Endodermal cell (in vitro differentiated cells): ENCODE results near the gene HAVCR1. TPM values are rescaled to one million over a fixed set of nuclear protein-coding genes. Genes with fewer than 3 reads are reported as not detected.

Source experiments
- DNase-seq: peaks from one replicate; pipeline ENCODE4 v3.0.0-alpha.2; 2017
- H3K27ac ChIP-seq: 2 replicates; pipeline ENCODE4 v1.5.1; 2013; ENCODE audit warnings: mild to moderate bottlenecking, low read depth, low read length, moderate library complexity
- H3K27me3 ChIP-seq: 2 replicates; pipeline ENCODE4 v1.6.1; 2013; ENCODE audit warnings: mild to moderate bottlenecking, low read length, moderate library complexity; ENCODE audit not compliant: insufficient read depth, control insufficient read depth, poor library complexity, severe bottlenecking
- H3K36me3 ChIP-seq: 2 replicates; pipeline ENCODE4 v1.7.0; 2013; ENCODE audit warnings: mild to moderate bottlenecking, low read length, moderate library complexity; ENCODE audit not compliant: control insufficient read depth, insufficient read depth
- H3K4me1 ChIP-seq: one replicate; pipeline ENCODE4 v1.7.0; 2013; ENCODE audit warnings: low read length; ENCODE audit not compliant: control insufficient read depth, insufficient read depth
- H3K4me3 ChIP-seq: 2 replicates; pipeline ENCODE4 v1.5.1; 2013; ENCODE audit warnings: mild to moderate bottlenecking, low read length, moderate library complexity
- H3K9ac ChIP-seq: 2 replicates; pipeline ENCODE4 v1.6.1; 2013; ENCODE audit warnings: mild to moderate bottlenecking, low read length, moderate library complexity; ENCODE audit not compliant: poor library complexity, severe bottlenecking; ENCODE audit errors: extremely low read depth
- H3K9me3 ChIP-seq: 2 replicates; pipeline ENCODE4 v1.6.1; 2013; ENCODE audit warnings: mild to moderate bottlenecking, low read length, moderate library complexity; ENCODE audit not compliant: control insufficient read depth
- H3K27ac Mint-ChIP-seq: 2 replicates; pipeline ENCODE4 v1.8.0; 2020; ENCODE audit warnings: mixed read lengths
- H3K27me3 Mint-ChIP-seq: 2 replicates; pipeline ENCODE4 v1.8.0; 2021; ENCODE audit warnings: mild to moderate bottlenecking, mixed read lengths; ENCODE audit not compliant: insufficient read depth
- H3K36me3 Mint-ChIP-seq: 2 replicates; pipeline ENCODE4 v1.8.0; 2020; ENCODE audit warnings: low read depth, mixed read lengths
- H3K4me1 Mint-ChIP-seq: 2 replicates; pipeline ENCODE4 v1.8.0; 2020; ENCODE audit warnings: mixed read lengths
- H3K4me3 Mint-ChIP-seq: 2 replicates; pipeline ENCODE4 v1.8.0; 2020; ENCODE audit warnings: mild to moderate bottlenecking, moderate library complexity, mixed read lengths
- H3K9me3 Mint-ChIP-seq: 2 replicates; pipeline ENCODE4 v1.8.0; 2020; ENCODE audit warnings: mild to moderate bottlenecking, mixed read lengths
- CTCF ChIP-seq: fragments of 200-600 bp; sonication (generic); conservative IDR thresholded peaks from 2 replicates; pipeline ENCODE4 v1.5.0; 2021; ENCODE audit warnings: antibody characterized with exemption, mild to moderate bottlenecking
- WGBS, 2 experiments: methylation state at CpG; one replicate each; pipeline versions ENCODE4 v1.1.5 to v1.1.7; 2013; ENCODE audit warnings: missing lambda C conversion rate in 2 of 2, mixed read lengths in 1 of 2; ENCODE audit not compliant: insufficient coverage in 1 of 2, insufficient read length in 1 of 2; 5-methylcytosine and 5-hydroxymethylcytosine counted together
- total RNA-seq, 2 donors: library from RNA; stranded (reverse); fragmentation: NEBNext Ultra II Directional in 1 of 2; extraction: Animal tissue kit (Norgen Biotek cat#: 25700) in 1 of 2; gene quantifications; 2 replicates in 1 of 2; 3 replicates in 1 of 2; pipeline ENCODE4 v1.2.1, GENCODE V29; 2021

HAVCR1 gene
- total RNA-seq, 2 donors from 2014 or later, result 0.59 to 0.60 TPM

- no peaks in the 10 kb centered on the region for H3K27me3 Mint-ChIP-seq
- H3K4me3 Mint-ChIP-seq, result no peak overlapping the region
- no peak overlapping the region for H3K27ac Mint-ChIP-seq
- Histone ChIP-seq H3K4me1 (no peaks in the 10 kb centered on the region), H3K27me3 (no peaks in the 10 kb centered on the region), H3K9me3 (no peaks in the 10 kb centered on the region), H3K36me3 (no peaks in the 10 kb centered on the region), H3K4me3 (no peak overlapping the region), H3K9ac (no peak overlapping the region), H3K27ac (no peak overlapping the region)
- no peak for TF ChIP-seq CTCF
- DNase-seq, result no peak
- 80% methylated on average over 3 of the region's 3 CpGs; no CpG with 5 or more reads in 1 of the 2 experiments for WGBS, 2 experiments
- H3K4me1 Mint-ChIP-seq, result no peaks in the 10 kb centered on the region
- H3K36me3 Mint-ChIP-seq, result no peaks in the 10 kb centered on the region
- H3K9me3 Mint-ChIP-seq, result no peaks in the 10 kb centered on the region
These were observed 13.6 kb upstream of the HAVCR1 start for GRCh38 chr5:157072508-157072907.

- no peaks in the 10 kb centered on the region for H3K36me3 Mint-ChIP-seq
- Histone ChIP-seq H3K9me3 (no peaks in the 10 kb centered on the region), H3K27ac (no peak overlapping the region), H3K4me1 (no peaks in the 10 kb centered on the region), H3K4me3 (no peak overlapping the region), H3K27me3 (no peaks in the 10 kb centered on the region), H3K9ac (no peak overlapping the region), H3K36me3 (no peaks in the 10 kb centered on the region)
- peak; percentile 62 for TF ChIP-seq CTCF
- no peak overlapping the region for H3K4me3 Mint-ChIP-seq
- H3K4me1 Mint-ChIP-seq, result peaks cover 6% of the 10 kb centered on the region
- H3K27ac Mint-ChIP-seq, result no peak overlapping the region
- no peaks in the 10 kb centered on the region for H3K9me3 Mint-ChIP-seq
- no peaks in the 10 kb centered on the region for H3K27me3 Mint-ChIP-seq
- 94 to 98% methylated on average over 3 of the region's 3 CpGs for WGBS, 2 experiments
- no peak for DNase-seq
These were observed 11.0 kb upstream of the HAVCR1 start for GRCh38 chr5:157069949-157070348.

GRCh38 chr5:157068785-157069184 lies 9.9 kb upstream of the HAVCR1 start:
- Histone ChIP-seq H3K9me3 (no peaks in the 10 kb centered on the region), H3K4me1 (no peaks in the 10 kb centered on the region), H3K9ac (no peak overlapping the region), H3K36me3 (no peaks in the 10 kb centered on the region), H3K27me3 (no peaks in the 10 kb centered on the region), H3K4me3 (no peak overlapping the region), H3K27ac (no peak overlapping the region)
- Mint-ChIP-seq H3K27ac (no peak overlapping the region), H3K36me3 (no peaks in the 10 kb centered on the region), H3K4me1 (peaks cover 8% of the 10 kb centered on the region), H3K9me3 (no peaks in the 10 kb centered on the region), H3K4me3 (no peak overlapping the region), H3K27me3 (no peaks in the 10 kb centered on the region)
- no peak for DNase-seq
- no peak for TF ChIP-seq CTCF
- 91 to 96% methylated on average over 4 to 5 of the region's 5 CpGs for WGBS, 2 experiments
